Measurements from ENCODE around the gene SEMA3B. TPM values are rescaled to one million over a fixed set of nuclear protein-coding genes. Genes with fewer than 3 reads are reported as not detected.

Gene SEMA3B
- total and polyA plus RNA-seq, 2 experiments from 2014 or later = 2.4 to 3.3 TPM

- TF ChIP-seq, protein P1, sequence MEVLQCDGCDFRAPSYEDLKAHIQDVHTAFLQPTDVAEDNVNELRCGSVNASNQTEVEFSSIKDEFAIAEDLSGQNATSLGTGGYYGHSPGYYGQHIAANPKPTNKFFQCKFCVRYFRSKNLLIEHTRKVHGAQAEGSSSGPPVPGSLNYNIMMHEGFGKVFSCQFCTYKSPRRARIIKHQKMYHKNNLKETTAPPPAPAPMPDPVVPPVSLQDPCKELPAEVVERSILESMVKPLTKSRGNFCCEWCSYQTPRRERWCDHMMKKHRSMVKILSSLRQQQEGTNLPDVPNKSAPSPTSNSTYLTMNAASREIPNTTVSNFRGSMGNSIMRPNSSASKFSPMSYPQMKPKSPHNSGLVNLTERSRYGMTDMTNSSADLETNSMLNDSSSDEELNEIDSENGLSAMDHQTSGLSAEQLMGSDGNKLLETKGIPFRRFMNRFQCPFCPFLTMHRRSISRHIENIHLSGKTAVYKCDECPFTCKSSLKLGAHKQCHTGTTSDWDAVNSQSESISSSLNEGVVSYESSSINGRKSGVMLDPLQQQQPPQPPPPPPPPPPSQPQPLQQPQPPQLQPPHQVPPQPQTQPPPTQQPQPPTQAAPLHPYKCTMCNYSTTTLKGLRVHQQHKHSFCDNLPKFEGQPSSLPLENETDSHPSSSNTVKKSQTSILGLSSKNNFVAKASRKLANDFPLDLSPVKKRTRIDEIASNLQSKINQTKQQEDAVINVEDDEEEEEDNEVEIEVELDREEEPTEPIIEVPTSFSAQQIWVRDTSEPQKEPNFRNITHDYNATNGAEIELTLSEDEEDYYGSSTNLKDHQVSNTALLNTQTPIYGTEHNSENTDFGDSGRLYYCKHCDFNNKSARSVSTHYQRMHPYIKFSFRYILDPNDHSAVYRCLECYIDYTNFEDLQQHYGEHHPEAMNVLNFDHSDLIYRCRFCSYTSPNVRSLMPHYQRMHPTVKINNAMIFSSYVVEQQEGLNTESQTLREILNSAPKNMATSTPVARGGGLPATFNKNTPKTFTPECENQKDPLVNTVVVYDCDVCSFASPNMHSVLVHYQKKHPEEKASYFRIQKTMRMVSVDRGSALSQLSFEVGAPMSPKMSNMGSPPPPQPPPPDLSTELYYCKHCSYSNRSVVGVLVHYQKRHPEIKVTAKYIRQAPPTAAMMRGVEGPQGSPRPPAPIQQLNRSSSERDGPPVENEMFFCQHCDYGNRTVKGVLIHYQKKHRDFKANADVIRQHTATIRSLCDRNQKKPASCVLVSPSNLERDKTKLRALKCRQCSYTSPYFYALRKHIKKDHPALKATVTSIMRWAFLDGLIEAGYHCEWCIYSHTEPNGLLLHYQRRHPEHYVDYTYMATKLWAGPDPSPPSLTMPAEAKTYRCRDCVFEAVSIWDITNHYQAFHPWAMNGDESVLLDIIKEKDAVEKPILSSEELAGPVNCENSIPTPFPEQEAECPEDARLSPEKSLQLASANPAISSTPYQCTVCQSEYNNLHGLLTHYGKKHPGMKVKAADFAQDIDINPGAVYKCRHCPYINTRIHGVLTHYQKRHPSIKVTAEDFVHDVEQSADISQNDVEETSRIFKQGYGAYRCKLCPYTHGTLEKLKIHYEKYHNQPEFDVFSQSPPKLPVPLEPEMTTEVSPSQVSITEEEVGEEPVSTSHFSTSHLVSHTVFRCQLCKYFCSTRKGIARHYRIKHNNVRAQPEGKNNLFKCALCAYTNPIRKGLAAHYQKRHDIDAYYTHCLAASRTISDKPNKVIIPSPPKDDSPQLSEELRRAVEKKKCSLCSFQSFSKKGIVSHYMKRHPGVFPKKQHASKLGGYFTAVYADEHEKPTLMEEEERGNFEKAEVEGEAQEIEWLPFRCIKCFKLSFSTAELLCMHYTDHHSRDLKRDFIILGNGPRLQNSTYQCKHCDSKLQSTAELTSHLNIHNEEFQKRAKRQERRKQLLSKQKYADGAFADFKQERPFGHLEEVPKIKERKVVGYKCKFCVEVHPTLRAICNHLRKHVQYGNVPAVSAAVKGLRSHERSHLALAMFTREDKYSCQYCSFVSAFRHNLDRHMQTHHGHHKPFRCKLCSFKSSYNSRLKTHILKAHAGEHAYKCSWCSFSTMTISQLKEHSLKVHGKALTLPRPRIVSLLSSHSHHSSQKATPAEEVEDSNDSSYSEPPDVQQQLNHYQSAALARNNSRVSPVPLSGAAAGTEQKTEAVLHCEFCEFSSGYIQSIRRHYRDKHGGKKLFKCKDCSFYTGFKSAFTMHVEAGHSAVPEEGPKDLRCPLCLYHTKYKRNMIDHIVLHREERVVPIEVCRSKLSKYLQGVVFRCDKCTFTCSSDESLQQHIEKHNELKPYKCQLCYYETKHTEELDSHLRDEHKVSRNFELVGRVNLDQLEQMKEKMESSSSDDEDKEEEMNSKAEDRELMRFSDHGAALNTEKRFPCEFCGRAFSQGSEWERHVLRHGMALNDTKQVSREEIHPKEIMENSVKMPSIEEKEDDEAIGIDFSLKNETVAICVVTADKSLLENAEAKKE (CRISPR knock-in tag; IDR thresholded peaks at IDR 0.05) = no peak
- TF ChIP-seq JUNB (IDR thresholded peaks at IDR 0.05; ENCODE audit: unreplicated experiment) = no peak
- no peak for TF ChIP-seq CREB1 (CRISPR knock-in tag; IDR thresholded peaks at IDR 0.05; ENCODE audit: low read depth)
- TF ChIP-seq ZNF114 (CRISPR knock-in tag; IDR thresholded peaks at IDR 0.05) = no peak
- TF ChIP-seq EZH2 (IDR thresholded peaks at IDR 0.05; ENCODE audit: low read depth, unreplicated experiment) = no peak
- no peak for TF ChIP-seq STAT1 (IDR thresholded peaks at IDR 0.05; ENCODE audit: unreplicated experiment)
Observed at GRCh38 chr3:50288387-50289007, 19.6 kb downstream of the SEMA3B start (continued).

- no peak overlapping the region for H3K4me3 Mint-ChIP-seq
- peaks cover 8% of the 10 kb centered on the region for H3K27me3 Mint-ChIP-seq (ENCODE audit: insufficient read depth, low read depth, poor library complexity)
- H3K4me1 Mint-ChIP-seq = peaks cover 11% of the 10 kb centered on the region
- TF ChIP-seq ZNF114 (CRISPR knock-in tag; IDR thresholded peaks at IDR 0.05) = no peak
- no peak for TF ChIP-seq NANOG (IDR thresholded peaks at IDR 0.05; ENCODE audit: borderline replicate concordance)
- no peak for TF ChIP-seq POLR2AphosphoS5 (IDR thresholded peaks at IDR 0.05; ENCODE audit: low read depth)
- TF ChIP-seq, protein P2, sequence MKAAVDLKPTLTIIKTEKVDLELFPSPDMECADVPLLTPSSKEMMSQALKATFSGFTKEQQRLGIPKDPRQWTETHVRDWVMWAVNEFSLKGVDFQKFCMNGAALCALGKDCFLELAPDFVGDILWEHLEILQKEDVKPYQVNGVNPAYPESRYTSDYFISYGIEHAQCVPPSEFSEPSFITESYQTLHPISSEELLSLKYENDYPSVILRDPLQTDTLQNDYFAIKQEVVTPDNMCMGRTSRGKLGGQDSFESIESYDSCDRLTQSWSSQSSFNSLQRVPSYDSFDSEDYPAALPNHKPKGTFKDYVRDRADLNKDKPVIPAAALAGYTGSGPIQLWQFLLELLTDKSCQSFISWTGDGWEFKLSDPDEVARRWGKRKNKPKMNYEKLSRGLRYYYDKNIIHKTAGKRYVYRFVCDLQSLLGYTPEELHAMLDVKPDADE (IDR thresholded peaks at IDR 0.05) = no peak
- no peak for TF ChIP-seq ZNF331 (CRISPR knock-in tag; IDR thresholded peaks at IDR 0.05; ENCODE audit: low read depth)
Observed at GRCh38 chr3:50289130-50289529, 20.2 kb downstream of the SEMA3B start.

More at GRCh38 chr3:50289130-50289529, 20.2 kb downstream of the SEMA3B start:
- DNase-seq (ENCODE audit: low spot score) (no peak), ATAC-seq (no peak)
- peaks cover 11% of the 10 kb centered on the region for H3K36me3 ChIP-seq (ENCODE audit: insufficient read depth)
- H4K20me1 ChIP-seq (replicated peaks; ENCODE audit: insufficient read depth) = no peaks in the 10 kb centered on the region; the same call in 1 of the 2 replicates
- H3K4me2 ChIP-seq = no peak overlapping the region
- H2AFZ ChIP-seq = no peak overlapping the region
- Mint-ChIP-seq H3K36me3 (ENCODE audit: low read depth) (peaks cover 47% of the 10 kb centered on the region), H3K27ac (no peak overlapping the region), H3K9me3 (no peaks in the 10 kb centered on the region)
- H3K27ac ChIP-seq (ENCODE audit: low read depth) = no peak overlapping the region
- H3K79me2 ChIP-seq (replicated peaks; ENCODE audit: insufficient read depth) = peaks cover 17% of the 10 kb centered on the region
- H3K9me2 ChIP-seq (ENCODE audit: insufficient read depth) = no peaks in the 10 kb centered on the region
- peaks cover 5% of the 10 kb centered on the region for H3K4me1 ChIP-seq (ENCODE audit: insufficient read depth)
- 0 out of 2 replicates have a peak, but pooled peaks cover 4% of the 10 kb centered on the region for H3F3A ChIP-seq (replicated peaks; ENCODE audit: low read depth)
- H3K4me3 ChIP-seq = no peak overlapping the region
- no peaks in the 10 kb centered on the region for H3K27me3 ChIP-seq (ENCODE audit: insufficient read depth)
